IPS-15b (cell line): ENCODE measurements around the gene PEX14.

ENCODE experiments used
- H3K27me3 ChIP-seq: one replicate; pipeline ENCODE4 v1.6.1; 2013; ENCODE audit warnings: low read length; ENCODE audit not compliant: control insufficient read depth, insufficient read depth
- H3K36me3 ChIP-seq: one replicate; pipeline ENCODE4 v1.6.1; 2013; ENCODE audit warnings: low read length; ENCODE audit not compliant: control insufficient read depth, insufficient read depth
- H3K4me1 ChIP-seq: one replicate; pipeline ENCODE4 v1.6.1; 2013; ENCODE audit warnings: mild to moderate bottlenecking, low read length; ENCODE audit not compliant: control insufficient read depth, insufficient read depth
- H3K4me3 ChIP-seq: one replicate; pipeline ENCODE4 v1.5.1; 2013; ENCODE audit warnings: low read depth, low read length
- H3K9ac ChIP-seq: one replicate; pipeline ENCODE4 v1.6.1; 2013; ENCODE audit warnings: low read depth, mild to moderate bottlenecking, low read length
- H3K9me3 ChIP-seq: one replicate; pipeline ENCODE4 v1.6.1; 2013; ENCODE audit warnings: mild to moderate bottlenecking, low read length; ENCODE audit not compliant: control insufficient read depth, insufficient read depth

The PEX14 gene

DNA sequence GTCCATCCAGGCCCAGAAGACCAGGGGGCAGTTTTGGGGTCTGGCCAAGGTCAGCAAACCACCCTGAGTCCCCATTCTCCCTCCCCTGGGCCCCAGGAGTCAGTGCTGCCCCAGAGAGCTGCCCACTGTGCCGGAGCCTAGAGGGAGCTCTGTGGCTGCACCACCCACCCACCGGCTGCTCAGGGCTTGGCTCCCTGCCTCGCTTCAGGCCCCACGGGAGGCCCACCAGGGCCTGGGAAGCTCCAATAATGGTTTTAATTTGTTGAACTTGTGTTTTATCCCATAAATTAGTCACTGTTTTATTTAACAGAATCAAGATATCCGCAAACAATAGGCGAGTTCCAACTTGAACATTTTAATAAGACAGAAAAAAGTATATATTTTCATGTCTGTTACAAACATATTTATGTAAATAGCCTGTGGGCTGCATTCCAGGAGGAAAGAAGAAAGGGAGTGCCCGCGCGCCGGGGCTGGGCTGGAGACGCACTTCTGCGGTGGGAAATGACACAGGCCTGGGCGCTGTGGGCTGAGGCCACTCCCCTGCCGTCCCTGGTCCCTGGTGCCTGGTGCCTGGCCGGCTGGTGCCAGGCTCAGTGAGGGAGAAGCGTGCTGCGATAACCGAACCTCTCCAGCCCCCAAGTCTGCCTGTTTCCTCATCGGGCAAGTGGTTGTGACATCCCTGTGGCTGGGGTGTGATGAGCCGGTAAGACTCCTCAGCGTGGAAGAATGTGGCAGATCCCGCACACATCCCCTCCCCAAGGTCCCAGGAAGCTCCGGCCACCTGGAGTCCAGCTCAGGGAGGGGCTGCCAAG, 160.5 kb downstream of the PEX14 start:
- Histone ChIP-seq H3K36me3 (peaks cover 3% of the 10 kb centered on the region), H3K4me3 (no peak overlapping the region), H3K9me3 (no peaks in the 10 kb centered on the region), H3K27me3 (peaks cover 14% of the 10 kb centered on the region), H3K9ac (no peak overlapping the region), H3K4me1 (no peaks in the 10 kb centered on the region)

DNA sequence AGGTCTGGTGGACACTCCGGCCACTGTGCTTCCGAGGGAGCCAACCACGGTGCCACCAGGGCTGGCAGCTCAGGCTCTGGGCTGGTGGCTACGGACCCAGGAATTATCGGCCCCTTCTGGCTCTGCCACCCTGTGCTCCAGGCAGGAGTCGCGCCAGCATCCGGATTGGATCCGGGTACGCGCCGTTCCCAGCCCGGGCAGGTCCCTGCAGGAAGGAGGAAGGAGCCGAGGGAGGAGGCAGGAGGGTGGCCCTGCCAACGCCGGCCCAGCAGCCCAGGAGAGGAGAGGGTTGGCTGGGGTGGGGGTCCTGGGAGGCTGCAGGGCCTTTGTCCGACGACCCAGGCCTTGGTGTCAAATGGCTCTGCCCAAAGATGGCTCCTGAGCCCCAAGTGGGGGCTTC, 161.2 kb downstream of the PEX14 start:
- Histone ChIP-seq H3K4me1 (no peaks in the 10 kb centered on the region), H3K9me3 (no peaks in the 10 kb centered on the region), H3K9ac (no peak overlapping the region), H3K27me3 (peaks cover 17% of the 10 kb centered on the region), H3K4me3 (no peak overlapping the region), H3K36me3 (peaks cover 3% of the 10 kb centered on the region)

DNA sequence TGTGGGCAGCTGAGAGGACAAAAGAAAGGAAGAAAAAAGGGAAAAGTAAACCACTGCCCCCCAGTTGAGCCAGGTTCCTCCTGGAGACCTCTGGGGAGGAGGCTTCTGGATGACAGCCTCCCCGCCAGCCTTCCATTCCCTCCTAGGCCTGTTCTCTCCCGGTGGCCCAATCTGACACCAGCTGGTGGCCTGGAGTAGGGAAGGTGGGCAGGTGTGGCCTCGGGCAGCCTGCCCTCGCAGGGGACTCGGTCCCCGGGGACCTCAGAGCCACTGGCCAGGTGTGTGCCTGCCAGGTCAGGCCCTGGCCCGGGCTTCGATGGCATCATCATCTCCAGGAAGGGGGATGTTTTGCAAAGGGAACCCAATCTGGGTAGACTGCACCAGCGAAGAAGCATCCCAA, 162.7 kb downstream of the PEX14 start:
- Histone ChIP-seq H3K27me3 (peaks cover 17% of the 10 kb centered on the region), H3K4me1 (no peaks in the 10 kb centered on the region), H3K9me3 (no peaks in the 10 kb centered on the region), H3K4me3 (no peak overlapping the region), H3K36me3 (peaks cover 3% of the 10 kb centered on the region), H3K9ac (no peak overlapping the region)

GRCh38 chr1:10637834-10638558, 163.2 kb downstream of the PEX14 start:
- Histone ChIP-seq H3K9me3 (no peaks in the 10 kb centered on the region), H3K36me3 (peaks cover 3% of the 10 kb centered on the region), H3K4me1 (no peaks in the 10 kb centered on the region), H3K27me3 (peaks cover 17% of the 10 kb centered on the region), H3K9ac (no peak overlapping the region), H3K4me3 (peak overlapping the region; percentile 22)

GRCh38 chr1:10638559-10639005, 163.8 kb downstream of the PEX14 start:
- H3K4me1 ChIP-seq, result no peaks in the 10 kb centered on the region
- peaks cover 6% of the 10 kb centered on the region for H3K36me3 ChIP-seq
- peak overlapping the region; percentile 22 for H3K4me3 ChIP-seq
- no peaks in the 10 kb centered on the region for H3K9me3 ChIP-seq
- H3K9ac ChIP-seq, result no peak overlapping the region
- peaks cover 17% of the 10 kb centered on the region for H3K27me3 ChIP-seq

DNA sequence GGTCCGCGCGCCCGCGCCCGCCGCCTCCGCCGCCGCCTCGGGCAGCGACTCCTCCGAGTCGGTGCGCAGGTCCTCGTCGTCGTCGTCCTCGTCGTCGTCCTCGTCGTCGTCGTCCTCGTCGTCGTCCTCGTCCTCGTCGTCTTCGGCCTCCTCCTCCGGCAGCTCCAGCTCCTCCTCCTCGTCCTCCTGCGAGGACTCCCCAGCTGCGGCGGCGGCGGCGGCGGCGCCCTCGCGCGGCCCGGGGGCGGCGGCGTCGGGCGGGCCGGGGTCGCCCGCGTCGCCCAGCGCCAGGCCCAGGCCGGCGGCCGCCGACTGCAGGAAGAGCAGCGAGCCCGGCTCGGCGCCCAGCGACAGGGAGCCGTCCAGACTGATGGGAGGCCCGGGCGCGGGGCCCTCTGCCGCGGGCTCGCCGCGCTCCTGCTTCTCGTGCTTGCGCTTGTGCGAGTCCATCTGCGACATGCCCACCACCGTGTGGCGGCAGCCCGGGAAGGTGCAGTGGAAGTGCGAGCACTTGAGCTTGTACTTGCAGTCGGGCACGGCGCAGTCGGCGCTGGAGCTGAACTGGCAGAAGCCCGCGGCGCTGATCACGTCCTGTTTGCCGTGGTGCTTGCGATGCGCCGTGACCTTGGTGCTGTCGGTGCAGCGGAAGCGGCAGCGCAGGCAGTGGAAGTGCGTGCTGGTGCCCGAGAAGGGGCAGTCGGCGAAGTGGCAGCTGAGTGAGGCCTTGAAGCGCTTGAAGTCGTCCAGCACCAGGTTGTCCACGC, 164.4 kb downstream of the PEX14 start:
- Histone ChIP-seq H3K27me3 (peaks cover 17% of the 10 kb centered on the region), H3K9me3 (no peaks in the 10 kb centered on the region), H3K9ac (no peak overlapping the region), H3K4me1 (no peaks in the 10 kb centered on the region), H3K36me3 (peaks cover 6% of the 10 kb centered on the region), H3K4me3 (peak overlapping the region; percentile 18)

- Histone ChIP-seq H3K9me3 (no peaks in the 10 kb centered on the region), H3K36me3 (peaks cover 6% of the 10 kb centered on the region), H3K4me3 (peak overlapping the region; percentile 18), H3K9ac (no peak overlapping the region), H3K27me3 (peaks cover 17% of the 10 kb centered on the region), H3K4me1 (no peaks in the 10 kb centered on the region)
These were observed 165.2 kb downstream of the PEX14 start for GRCh38 chr1:10639775-10640578.

- Histone ChIP-seq H3K27me3 (peaks cover 17% of the 10 kb centered on the region), H3K9me3 (no peaks in the 10 kb centered on the region), H3K9ac (no peak overlapping the region), H3K4me1 (no peaks in the 10 kb centered on the region), H3K4me3 (no peak overlapping the region), H3K36me3 (peaks cover 6% of the 10 kb centered on the region)
These were observed 166.2 kb downstream of the PEX14 start for GRCh38 chr1:10640843-10641553.

- no peaks in the 10 kb centered on the region for H3K9me3 ChIP-seq
- H3K27me3 ChIP-seq, result peaks cover 17% of the 10 kb centered on the region
- H3K4me1 ChIP-seq, result no peaks in the 10 kb centered on the region
- no peak overlapping the region for H3K4me3 ChIP-seq
- peaks cover 6% of the 10 kb centered on the region for H3K36me3 ChIP-seq
- no peak overlapping the region for H3K9ac ChIP-seq
These were observed 167.2 kb downstream of the PEX14 start for GRCh38 chr1:10641976-10642375.

DNA sequence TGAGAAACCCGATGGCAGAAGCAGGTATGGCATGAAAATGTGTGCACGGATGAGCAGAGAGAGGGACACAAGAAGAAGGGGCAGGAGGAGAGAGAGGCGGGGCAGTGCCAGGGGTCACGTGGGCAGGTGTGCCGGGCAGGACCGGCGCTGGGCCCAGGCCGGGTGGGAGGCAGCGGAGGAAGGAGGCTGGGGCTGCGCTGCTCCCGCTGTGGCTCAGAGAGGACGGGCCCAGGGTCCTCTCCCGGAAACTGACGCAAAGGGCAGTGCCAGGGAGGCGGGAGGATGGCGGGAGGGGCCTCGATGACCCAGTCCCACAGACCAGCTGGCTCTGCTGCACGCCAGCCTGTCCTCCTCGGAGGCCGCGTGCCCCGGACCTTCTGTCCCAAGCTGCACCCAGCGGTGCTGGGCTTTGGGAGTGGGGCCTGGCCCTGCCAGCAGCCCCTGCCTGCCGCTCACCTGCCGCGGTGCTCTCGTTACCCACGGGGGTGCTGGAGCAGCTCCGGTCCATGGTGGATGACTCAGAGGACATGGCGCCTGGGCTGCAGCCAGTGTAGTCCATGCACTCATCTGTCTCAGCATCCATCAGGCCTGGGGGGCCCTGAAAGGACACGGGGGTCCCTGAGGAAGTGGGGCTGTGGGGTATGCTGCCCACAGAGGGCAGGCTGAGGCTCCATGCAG, 167.8 kb downstream of the PEX14 start:
- Histone ChIP-seq H3K4me3 (no peak overlapping the region), H3K4me1 (no peaks in the 10 kb centered on the region), H3K27me3 (peaks cover 17% of the 10 kb centered on the region), H3K9me3 (no peaks in the 10 kb centered on the region), H3K36me3 (peaks cover 6% of the 10 kb centered on the region), H3K9ac (no peak overlapping the region)
